Ureter (tissue), 1 donor: Measurements from ENCODE around the gene SERPINB7. TPM values are rescaled to one million over a fixed set of nuclear protein-coding genes. Genes with fewer than 3 reads are reported as not detected.
"Not testable (repeated sequence)": the region's sequence is repeated elsewhere in the genome, so short reads cannot be mapped to it uniquely, and the experiment has no call there.

Experiments used
- DNase-seq: peaks from one replicate; pipeline ENCODE4 v3.0.0-alpha.2; 2020; ENCODE audit warnings: low spot score
- total RNA-seq: library from RNA; stranded (reverse); gene quantifications from one replicate; pipeline ENCODE4 v1.2.4, GENCODE V29; 2023
- donor health status: DM: yes; HTN: yes; CAD: no.

Gene SERPINB7, protein sequence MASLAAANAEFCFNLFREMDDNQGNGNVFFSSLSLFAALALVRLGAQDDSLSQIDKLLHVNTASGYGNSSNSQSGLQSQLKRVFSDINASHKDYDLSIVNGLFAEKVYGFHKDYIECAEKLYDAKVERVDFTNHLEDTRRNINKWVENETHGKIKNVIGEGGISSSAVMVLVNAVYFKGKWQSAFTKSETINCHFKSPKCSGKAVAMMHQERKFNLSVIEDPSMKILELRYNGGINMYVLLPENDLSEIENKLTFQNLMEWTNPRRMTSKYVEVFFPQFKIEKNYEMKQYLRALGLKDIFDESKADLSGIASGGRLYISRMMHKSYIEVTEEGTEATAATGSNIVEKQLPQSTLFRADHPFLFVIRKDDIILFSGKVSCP
- not detected for total RNA-seq

DNA sequence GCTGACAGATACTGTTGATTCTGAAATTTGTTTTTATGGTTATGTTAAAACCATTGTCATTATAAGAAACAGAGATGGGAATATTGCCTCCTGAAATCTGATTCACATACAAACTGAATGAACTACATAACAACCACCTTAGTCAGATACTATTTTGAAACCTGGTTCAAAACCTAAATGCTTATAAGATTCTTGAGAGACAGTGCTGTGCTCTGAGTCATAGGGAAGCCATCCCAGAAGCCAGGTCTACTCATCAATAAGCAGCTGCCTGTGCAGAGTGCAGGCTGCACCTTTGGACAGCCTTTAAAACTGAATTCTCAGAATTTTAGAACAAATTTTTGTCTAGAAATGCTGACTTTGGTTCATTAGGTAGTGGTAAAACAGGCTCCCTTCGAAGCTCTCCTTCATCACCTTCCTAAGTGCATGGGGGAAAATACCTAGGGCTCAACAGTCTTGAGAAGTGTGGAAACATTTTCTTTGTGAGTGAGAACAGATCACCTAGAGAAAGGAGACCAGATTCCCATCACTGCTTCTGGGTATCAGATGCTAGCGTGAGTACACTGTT is at the start of gene SERPINB7:
TSS of gene SERPINB7 (plus strand) at position 253 of the 565 bp plus-strand sequence. CDS start 6,955 bp downstream, outside the sequence.
- DNase-seq: no peak

DNA sequence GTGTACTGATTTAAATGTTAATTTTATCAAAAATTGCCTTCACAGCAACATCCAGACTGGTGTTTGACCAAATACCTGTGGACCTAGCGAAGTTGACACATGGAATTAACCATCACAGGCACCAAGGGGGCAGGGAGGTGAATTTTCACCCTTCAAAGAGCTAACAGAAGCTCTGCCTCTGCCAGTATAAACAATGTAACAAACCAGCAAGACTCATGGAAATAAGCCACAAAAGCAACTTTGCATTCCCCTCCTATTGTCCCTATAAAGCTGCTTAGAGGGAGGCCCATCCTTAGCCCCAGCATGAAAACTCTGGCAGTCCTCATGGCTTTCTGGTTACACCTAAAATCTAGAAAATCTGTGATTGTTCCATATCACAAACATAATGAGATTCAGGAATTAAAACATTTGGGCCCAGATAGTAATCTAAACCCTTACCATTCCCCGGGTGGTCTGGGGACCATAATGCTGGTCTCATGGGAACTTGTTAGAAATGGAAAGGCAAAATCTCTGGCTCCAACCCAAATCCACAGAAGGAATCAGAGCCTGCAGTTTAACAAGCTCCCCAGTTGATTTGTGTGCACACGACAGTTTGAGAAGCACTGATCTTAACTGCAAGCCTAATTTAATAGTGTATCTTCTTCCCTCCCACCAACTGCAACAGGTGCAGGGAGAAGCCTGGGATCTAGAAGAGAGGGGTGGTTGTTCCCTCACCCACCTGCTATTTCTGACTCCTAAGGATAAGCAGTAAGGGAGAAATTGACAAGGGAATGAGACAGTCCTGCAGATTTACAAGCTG is 49.3 kb upstream of the SERPINB7 start:
- DNase-seq: no peak

DNA sequence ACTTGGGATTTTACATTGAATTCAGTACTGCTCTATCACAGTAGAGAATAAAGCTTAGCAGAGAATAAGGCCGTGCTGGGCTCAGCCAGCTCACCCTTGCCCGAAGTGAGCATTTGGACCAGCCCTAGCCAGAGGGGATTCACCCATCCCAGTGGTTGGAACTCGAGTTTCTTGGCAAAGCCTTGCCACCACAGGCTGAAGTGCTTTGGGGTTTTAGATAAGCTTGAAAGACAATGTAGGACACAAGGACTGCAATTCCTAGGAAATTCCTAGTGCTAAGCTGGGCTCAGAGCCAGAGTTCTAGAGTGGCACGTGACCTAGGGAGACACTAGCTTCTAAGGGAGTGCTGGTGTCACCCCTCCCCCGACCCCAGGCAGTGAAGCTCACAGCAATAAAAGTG is 44.4 kb upstream of the SERPINB7 start:
- no peak for DNase-seq

DNA sequence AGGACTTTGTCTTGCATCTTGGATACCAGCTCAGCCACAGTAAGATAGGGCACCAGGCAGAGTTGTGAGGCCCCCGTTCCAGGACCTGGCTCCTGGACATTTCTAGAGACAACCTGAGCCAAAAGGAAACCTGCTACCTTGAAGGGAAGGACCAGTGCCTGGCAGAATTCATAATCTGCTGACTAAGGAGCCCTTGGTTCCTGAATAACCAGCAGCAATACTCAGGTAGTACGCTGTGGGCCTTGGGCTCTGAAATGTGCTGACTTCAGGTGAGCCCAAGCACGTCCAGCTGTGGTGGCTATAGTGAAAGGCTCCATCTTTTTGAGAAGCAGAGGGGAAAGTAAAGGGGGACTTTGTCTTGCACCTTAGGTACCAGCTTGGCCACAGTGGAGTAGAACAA is 44.0 kb upstream of the SERPINB7 start:
- no peak for DNase-seq

DNA sequence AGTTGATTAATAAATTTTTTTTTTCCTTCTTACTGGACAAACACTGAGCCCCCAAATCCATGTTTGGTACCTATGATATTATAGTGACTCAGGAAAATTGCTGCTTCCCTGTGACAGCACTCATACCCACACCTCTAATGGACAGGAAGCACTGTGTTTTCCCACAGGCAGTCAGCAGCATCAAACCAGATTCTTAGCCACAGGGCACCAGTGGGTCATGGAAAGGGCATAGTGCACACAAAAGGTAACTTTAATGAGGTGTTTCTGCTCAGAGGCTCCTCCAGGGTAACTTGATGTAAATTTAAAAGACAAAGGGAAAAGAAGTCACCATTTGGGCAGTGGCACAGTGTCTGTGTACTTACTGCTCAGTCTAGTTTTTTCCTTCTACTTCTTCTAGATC is 38.3 kb upstream of the SERPINB7 start:
- no peak for DNase-seq

DNA sequence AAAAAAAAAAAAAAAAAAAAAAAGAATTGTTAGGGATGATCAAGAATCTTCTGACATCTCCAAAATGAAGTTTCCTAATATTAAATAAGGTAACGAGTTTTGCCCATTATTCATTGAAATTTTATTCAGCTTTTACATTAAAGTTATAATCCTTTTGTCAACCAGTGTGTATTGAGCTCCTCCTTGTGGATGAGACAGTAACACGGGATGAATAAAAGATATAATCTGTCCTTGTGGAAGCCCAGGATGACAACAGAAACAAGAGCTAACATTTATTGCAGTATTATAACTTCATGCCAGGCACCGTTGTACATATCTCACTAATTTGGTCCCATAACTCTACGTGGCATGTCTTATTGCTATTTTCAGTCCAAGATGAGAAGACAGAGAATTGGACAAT is 33.4 kb upstream of the SERPINB7 start:
- DNase-seq: no peak

DNA sequence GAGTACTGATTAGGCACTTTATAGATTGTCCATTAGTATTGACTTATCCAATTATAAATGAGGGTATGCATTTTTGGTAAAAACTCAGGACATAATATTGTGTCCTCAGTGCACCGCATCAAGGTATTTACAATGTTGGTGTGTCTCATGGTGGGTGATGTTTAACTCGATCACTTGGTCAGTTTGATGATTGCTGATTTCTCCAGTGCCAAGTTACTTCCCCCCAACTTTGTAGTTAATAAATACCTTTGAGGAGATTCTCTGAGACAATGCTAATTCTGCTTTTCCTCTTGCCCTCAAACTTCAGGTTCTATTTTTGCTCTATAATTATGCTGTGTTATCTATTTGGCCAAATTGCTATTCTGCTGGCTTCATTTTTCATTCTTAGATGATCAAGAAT is 28.2 kb upstream of the SERPINB7 start:
- DNase-seq: no peak

DNA sequence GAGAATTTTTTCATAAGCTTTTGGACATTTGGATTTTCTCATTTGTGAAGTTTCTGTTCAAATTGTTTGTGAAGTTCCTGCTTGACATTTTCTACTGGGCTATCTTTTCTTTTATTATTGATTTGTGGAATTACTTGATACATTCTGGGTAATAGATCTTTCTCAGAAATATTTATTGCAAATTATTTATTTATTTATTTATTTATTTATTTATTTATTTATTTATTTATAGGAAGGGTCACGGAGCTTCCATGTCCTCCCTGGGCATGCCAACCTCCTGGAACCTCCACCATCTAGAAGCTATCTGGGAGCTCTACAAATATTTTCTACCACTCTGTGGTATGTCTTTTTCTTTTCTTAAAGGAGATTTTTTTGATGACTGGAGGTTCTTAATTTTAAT is 25.7 kb upstream of the SERPINB7 start:
- DNase-seq: no peak

DNA sequence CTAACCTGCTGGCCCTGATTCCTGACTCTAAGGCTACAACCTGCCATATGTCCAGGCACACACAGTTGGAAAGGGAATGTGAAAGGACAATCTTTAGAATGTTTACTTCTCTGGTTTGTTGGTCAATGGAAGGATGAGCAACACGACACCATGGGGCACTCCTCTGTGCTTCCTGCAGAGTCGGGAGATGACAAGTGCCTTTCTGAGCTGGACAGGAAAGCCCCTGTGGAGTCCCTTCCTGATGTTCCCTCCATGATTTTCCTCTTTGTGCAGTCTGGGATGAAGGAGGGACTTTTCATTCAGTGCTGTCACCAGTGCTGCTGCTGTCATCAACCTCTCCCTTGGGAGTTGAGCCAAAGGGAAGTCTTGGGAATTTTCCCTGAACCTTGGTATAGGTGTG is 22.6 kb upstream of the SERPINB7 start:
- no peak for DNase-seq

DNA sequence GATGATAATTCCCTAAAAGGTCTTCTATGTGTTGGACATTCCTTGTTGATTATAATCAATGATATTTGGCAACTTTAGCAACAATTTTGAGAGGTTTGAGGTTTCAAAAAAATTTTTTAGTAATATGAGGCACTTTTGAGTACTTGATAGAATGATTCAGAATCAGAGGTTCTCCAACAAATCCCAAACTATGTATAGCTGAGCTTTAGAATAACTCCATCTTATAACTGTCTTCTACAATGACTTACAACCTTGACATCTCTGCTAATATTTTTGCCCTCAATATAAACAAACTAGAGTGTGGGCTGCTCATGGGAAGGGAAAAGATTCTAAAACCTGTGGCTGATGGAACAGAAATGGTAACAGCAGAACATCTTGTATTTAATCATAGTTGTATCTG is 21.5 kb upstream of the SERPINB7 start:
- DNase-seq: no peak

DNA sequence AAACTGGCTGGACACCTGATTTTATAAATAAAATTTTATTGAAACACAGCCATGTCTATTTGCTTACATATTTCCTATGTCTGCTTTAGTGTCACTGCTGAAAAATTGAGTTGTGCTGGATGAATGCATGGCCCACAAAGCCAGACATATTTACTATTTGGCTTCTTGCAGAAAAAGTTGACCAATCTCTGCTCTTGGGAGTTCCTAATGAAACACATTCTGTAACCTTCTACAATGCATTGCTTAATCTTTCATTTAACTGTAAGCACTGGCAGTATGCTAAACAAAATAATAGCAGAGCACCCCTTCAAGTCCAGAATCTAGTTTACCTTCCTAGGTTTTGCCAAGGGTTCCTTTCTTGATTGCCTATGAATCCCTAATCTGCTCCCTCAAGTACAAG is 17.7 kb upstream of the SERPINB7 start:
- no peak for DNase-seq

DNA sequence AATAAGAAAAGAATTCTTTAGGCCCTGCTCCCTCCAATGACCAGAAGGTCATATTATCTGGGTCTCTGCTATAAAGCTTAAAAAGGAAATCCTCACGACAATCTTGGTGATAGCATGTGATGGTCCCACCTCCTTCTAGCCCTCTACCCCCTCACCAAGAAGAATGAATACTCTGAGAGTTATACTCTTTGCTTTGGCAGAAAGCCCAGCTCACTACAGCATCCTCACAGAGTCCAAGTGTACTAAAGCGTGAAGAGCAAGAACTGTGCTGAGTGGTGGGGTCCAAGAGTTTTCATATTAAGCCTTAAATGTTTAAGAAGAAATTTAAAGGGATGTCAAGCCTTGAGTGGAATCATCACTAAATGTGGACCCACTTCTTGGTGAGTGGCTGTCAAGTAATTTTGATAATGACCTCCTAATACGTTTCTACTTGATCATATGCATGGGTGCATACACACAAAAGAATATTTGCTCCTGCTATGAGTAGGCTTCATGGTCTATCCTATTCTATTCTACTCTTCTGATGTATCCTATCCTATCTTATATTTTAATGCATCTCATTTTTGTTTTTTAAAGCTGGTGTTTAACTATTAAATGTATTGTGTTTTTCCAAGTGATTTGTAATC is 16.5 kb upstream of the SERPINB7 start:
- DNase-seq: no peak

DNA sequence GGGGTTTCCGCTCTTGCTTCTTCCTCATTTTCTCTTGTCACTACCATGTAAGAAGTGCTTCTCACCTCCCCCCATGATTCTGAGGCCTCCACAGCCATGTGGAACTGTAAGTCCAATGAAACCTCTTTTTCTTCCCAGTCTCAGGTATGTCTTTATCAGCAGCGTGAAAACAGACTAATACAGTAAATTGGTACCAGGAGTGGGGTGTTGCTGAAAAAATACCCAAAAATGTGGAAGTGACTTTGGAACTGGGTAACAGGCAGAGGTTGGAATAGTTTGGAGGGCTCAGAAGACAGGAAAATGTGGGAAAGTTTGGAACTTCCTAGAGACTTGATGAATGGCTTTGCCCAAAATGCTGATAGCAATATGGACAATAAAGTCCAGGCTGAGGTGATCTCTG is 15.4 kb upstream of the SERPINB7 start:
- DNase-seq: not testable (repeated sequence)

DNA sequence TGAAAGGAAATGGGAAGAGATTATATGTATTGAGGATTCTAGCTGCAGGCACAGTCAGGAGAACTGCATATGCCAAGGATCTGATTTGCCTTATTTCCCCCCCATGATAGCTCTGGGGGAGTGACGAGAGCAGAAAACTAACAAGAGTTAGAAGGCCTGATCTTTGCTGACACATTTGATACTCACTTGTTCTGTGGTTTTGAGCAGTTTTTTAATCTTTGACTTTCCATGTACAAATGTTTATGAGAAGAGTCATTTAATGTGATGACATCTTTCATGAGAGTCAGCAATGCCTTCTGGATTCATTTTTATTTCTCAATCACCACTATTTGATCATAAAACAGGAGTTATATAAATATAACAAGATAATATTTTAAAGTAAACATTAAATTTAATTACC is 12.7 kb upstream of the SERPINB7 start:
- DNase-seq: no peak

DNA sequence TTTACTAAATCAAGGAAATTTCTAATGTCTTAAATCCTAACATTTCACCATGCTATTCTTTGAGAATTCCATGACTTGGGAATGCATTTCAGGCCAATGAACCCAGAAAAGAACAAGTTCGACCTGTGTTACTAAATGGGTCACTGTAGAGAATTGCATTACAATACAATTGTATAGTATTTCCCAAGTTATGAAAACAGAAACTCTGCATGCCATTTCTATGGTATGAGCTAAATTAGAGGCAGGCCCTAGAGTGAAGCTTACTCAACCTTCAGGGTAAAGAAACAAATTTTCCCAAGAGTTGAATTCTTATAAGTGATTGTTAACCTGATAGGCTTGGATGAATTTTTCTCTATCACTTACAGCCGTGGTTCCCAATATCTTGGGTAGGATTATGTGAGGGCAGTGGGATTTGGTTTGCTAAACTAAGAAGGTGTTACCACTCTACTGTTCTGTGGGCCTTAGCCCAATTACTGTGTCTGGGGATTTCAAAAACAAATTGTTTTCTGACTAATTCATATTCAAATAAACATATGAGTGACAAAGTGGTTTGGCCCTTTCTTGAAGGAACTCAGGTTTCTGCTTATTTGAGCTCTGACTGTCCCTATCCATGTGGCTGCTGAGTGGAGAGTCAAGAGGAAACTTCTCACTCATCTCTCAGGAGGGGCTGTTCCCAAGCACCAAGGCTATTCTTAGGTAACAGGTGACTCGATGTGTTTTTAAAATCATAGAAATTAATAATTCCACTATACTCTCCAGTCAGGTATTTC is 11.2 kb upstream of the SERPINB7 start:
- no peak for DNase-seq

DNA sequence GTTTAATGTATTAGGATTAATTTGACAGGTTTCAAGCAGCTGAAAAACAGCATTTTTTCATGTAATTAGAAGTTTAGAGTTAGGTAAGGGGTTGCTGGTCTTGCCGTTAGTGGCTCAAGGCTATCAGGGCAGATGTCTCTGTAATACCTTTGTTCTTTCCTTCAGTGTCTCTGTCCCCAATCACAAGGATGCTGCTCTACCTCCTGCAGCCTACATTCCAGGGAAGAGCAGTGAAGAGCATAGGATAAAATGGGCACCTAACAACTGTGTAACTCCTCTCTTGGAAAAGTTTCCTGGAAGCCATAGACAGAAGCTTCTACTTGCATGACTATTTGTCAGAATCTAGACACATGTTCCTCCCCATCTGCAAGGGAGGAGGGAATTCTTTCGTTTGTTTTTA is 9.4 kb upstream of the SERPINB7 start:
- DNase-seq: no peak

DNA sequence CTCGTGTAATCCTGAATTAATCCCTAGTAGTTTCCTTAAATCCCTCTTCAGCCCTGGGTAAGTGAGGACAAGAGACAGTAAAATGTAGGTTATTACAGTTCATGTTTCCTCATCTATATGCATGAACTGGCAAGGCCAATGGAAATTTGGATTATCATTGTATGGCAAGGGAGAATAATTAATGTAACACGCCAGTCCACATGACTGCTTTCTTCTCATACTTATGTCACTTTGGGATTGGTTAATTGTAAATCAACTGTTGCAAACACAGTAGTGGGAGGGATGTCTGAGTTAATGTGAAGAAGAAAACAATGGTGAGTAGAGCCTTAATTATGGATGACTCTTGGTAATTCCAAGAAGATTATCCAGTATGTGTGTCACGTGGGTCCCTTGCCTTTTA is 1.7 kb upstream of the SERPINB7 start:
- DNase-seq: no peak

DNA sequence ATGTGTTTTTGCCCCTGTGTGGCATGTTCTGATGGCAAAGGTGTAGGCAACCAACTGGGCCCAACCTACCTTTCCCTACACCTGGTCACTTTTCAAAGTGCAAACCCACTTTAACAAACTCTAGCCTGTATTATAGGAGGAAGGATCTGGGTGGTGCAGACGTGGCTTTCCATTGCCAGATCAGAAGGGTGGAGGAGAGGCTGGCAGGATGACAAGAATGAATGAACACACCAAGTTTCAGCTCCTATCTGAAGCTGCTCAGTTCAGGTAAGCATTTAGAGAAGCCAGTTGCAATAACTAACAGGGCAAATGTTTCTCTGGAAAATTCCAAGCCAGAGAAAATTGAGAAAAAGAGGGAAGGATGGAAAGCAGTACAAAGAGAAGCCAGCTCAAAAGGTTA is 707 bp upstream of the SERPINB7 start:
- DNase-seq: no peak

DNA sequence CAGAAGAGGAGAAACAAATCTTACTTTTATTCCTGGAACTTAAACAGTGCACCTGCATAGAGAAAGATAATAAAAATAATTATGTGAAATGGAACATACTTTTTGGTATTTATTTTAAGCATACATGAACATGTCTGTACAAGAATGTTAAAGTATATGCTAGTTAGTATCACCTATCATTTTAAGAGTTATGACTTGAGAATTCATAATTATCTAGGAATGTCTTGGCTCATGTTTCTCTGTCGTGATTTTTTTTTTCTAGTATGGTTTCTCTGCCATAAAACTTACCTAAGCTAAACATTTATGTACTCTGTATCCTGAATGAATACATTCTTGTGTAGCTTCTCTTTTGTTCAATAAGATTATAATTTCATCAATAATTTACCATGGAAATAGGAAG is 4.2 kb downstream of the SERPINB7 start:
- DNase-seq: no peak

DNA sequence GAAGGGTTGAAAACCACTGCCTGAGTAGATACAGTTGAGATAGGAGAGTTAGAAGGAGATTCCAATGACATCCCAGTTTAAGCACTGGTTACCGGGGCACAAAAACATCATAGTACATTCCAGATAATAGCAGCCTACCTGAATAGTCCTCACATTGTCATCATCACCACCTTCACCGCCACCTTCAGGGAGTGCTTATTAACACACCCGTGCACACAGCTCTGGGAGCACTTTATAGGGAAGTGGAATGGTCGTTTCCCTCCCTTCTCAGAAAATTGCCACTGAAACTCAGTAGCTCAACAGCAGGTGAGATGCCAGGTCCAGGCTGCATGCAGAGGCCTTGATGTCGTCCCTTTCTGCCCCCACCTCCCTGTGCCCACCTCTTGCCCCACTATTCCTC is 8.2 kb downstream of the SERPINB7 start:
- no peak for DNase-seq

DNA sequence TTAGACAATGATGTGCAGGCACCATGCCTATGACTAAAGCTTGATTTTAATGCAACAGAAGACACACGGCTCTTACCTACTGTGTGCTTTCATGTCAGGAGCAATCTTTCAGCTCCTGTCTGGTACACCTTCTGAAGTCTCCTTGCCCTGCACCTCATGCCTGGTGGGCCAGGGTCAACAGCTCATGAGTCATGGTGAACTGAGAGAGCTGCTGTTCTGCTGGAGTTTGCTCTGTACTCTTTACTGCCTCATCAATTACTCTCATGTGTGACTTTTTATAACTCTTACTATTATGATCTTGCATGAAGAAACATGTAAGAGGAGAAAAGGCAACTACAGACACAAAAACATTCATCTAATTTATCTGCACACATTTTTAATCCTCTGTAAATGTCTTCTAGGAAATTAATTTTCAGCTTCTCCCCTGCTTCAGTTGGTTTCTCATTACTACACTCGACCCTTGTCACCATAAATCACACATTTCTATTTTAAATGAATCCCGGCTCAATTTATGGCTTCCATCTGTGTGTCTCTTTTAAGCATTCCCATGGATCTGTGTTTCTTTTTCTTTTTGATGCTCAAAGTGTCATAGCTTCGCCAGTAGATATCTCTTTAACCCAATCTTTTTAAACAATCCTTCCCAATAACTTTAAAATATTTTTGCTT is 9.7 kb downstream of the SERPINB7 start:
- no peak for DNase-seq
